ENCODE data around the gene SATB2.
A peak's percentile ranks its signal among the peaks of the same experiment; 100 is the strongest.

The SATB2 gene

GRCh38 chr2:199308567-199308966, 149.2 kb downstream of the SATB2 start:
- H3K4me2 ChIP-seq (ENCODE audit: low read length): peak overlapping the region; percentile 81
- TF ChIP-seq CTCF (IDR thresholded peaks at IDR 0.05; ENCODE audit: low read length): no peak

GRCh38 chr2:199307461-199307860, 150.3 kb downstream of the SATB2 start:
- Histone ChIP-seq H2AFZ (ENCODE audit: low read length) (no peak overlapping the region), H3K36me3 (ENCODE audit: insufficient read depth, low read length) (peaks cover 76% of the 10 kb centered on the region), H3K9me2 (ENCODE audit: low read depth, low read length) (no peaks in the 10 kb centered on the region), H3K27ac (ENCODE audit: low read depth, low read length, poor library complexity, severe bottlenecking) (peak overlapping the region; percentile 98), H3K4me3 (ENCODE audit: low read depth, low read length, poor library complexity, severe bottlenecking) (peak overlapping the region; percentile 57), H3K4me1 (ENCODE audit: insufficient read depth, low read length, severe bottlenecking) (peaks cover 100% of the 10 kb centered on the region), H3K4me2 (ENCODE audit: low read length) (peak overlapping the region; percentile 81), H3K9me3 (ENCODE audit: low read length) (no peaks in the 10 kb centered on the region), H3K79me2 (ENCODE audit: insufficient read depth, low read length) (peaks cover 47% of the 10 kb centered on the region), H3F3A (ENCODE audit: insufficient read depth, low read length) (peaks cover 14% of the 10 kb centered on the region; the same call in 1 of the 2 replicates), H3K27me3 (ENCODE audit: insufficient read depth, low read length) (no peaks in the 10 kb centered on the region), H3K9ac (ENCODE audit: low read length) (peak overlapping the region; percentile 77), H4K20me1 (ENCODE audit: insufficient read depth, low read length) (no peaks in the 10 kb centered on the region)
- TF ChIP-seq CTCF (IDR thresholded peaks at IDR 0.05; ENCODE audit: low read length) (no peak), EZH2 (IDR thresholded peaks at IDR 0.05; ENCODE audit: borderline replicate concordance, low read length) (no peak)

More at GRCh38 chr2:199308567-199308966, 149.2 kb downstream of the SATB2 start:
- H3K36me3 ChIP-seq (ENCODE audit: insufficient read depth, low read length): peaks cover 76% of the 10 kb centered on the region
- no peaks in the 10 kb centered on the region for H4K20me1 ChIP-seq (ENCODE audit: insufficient read depth, low read length)
- peaks cover 14% of the 10 kb centered on the region; the same call in 1 of the 2 replicates for H3F3A ChIP-seq (ENCODE audit: insufficient read depth, low read length)
- no peaks in the 10 kb centered on the region for H3K9me3 ChIP-seq (ENCODE audit: low read length)
- no peaks in the 10 kb centered on the region for H3K9me2 ChIP-seq (ENCODE audit: low read depth, low read length)
- no peaks in the 10 kb centered on the region for H3K27me3 ChIP-seq (ENCODE audit: insufficient read depth, low read length)
- peak overlapping the region; percentile 77 for H3K9ac ChIP-seq (ENCODE audit: low read length)
- H3K4me3 ChIP-seq (ENCODE audit: low read depth, low read length, poor library complexity, severe bottlenecking): peak overlapping the region; percentile 57
- H3K27ac ChIP-seq (ENCODE audit: low read depth, low read length, poor library complexity, severe bottlenecking): peak overlapping the region; percentile 98
- H3K79me2 ChIP-seq (ENCODE audit: insufficient read depth, low read length): peaks cover 39% of the 10 kb centered on the region
- peaks cover 100% of the 10 kb centered on the region for H3K4me1 ChIP-seq (ENCODE audit: insufficient read depth, low read length, severe bottlenecking)
- no peak overlapping the region for H2AFZ ChIP-seq (ENCODE audit: low read length)

- Histone ChIP-seq H3K36me3 (ENCODE audit: insufficient read depth, low read length) (peaks cover 79% of the 10 kb centered on the region), H3K27me3 (ENCODE audit: insufficient read depth, low read length) (no peaks in the 10 kb centered on the region), H3K9me3 (ENCODE audit: low read length) (no peaks in the 10 kb centered on the region), H3K4me3 (ENCODE audit: low read depth, low read length, poor library complexity, severe bottlenecking) (peak overlapping the region; percentile 57), H3K4me2 (ENCODE audit: low read length) (peak overlapping the region; percentile 81), H3K9me2 (ENCODE audit: low read depth, low read length) (no peaks in the 10 kb centered on the region), H3K4me1 (ENCODE audit: insufficient read depth, low read length, severe bottlenecking) (peaks cover 94% of the 10 kb centered on the region), H3K9ac (ENCODE audit: low read length) (peak overlapping the region; percentile 77), H3K27ac (ENCODE audit: low read depth, low read length, poor library complexity, severe bottlenecking) (peak overlapping the region; percentile 98), H3F3A (ENCODE audit: insufficient read depth, low read length) (peaks cover 10% of the 10 kb centered on the region; the same call in 1 of the 2 replicates), H2AFZ (ENCODE audit: low read length) (no peak overlapping the region), H4K20me1 (ENCODE audit: insufficient read depth, low read length) (no peaks in the 10 kb centered on the region), H3K79me2 (ENCODE audit: insufficient read depth, low read length) (peaks cover 48% of the 10 kb centered on the region)
- TF ChIP-seq EZH2 (IDR thresholded peaks at IDR 0.05; ENCODE audit: borderline replicate concordance, low read length) (no peak), CTCF (IDR thresholded peaks at IDR 0.05; ENCODE audit: low read length) (no peak)
Measured at GRCh38 chr2:199306116-199306515, 151.6 kb downstream of the SATB2 start.

Data from OCI-LY1 (cell line).